Measurements from ENCODE around the gene KCNQ1.

KCNQ1 gene

DNA sequence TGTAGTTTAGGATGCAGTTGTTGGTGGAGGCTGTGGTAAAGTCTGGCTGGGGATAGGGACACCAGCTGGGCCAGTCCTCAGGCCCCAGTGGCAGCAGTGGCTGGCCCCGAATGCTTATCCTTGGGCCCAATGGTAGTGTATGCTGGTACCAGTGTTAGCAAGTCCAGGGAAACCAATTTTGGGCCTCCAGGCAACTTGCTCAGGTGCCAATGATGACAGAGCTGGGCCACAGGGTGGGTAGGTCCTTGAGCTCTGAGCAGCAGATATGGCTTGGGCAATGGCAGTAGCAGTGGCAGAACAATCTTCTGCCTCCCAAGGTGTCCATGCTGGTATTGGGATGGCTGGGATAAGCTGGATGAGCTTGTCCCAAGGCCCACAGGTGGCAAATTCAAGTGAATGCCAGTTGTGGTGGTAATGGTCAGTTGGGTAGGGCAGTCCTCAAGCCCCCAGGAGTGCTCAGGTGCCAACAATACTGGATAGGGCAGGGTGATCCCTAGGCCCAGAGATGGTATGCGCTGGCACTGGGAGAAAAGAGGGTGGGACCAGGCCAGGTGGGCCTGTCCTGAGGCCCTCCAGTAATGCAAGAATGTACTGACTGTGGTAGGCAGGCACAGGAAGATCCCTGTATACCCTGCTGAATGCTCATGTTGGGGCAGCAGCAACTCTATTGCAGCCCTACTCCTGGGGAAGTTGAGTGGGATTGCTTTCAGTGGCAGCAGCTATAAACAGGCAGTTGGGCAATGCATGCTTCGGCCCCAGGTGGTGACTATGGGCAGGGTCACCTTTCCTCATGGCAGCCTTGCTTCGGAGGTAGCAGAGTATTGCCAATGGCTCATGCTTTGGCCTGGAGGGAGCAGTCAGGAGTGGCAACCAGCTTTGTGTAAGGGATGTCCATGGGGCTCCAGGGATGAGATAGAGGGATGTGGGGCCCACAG, 200.3 kb downstream of the KCNQ1 start:
- no peak overlapping the region for H3K4me3 ChIP-seq (ENCODE audit: low read length)
- DNase-seq (ENCODE audit: low read depth, low spot score), result no peak

DNA sequence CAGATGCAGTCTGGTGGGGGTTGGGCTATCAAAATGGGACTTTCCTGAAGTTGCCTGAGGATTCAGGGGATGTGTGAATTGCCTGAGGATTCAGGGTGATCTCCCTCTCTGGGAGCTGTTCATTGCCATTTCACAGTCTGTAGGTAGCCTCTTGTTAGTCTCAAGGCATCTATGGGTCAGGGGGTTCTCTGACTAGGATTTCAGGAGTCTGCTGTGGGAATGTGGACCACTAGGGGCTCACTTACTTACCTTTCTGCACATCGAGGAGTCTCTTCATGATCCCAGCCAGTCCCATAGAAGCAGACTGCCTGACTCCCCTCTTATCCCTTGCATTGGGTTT, 200.9 kb downstream of the KCNQ1 start:
- no peak for DNase-seq (ENCODE audit: low read depth, low spot score)
- H3K4me3 ChIP-seq (ENCODE audit: low read length), result no peak overlapping the region

DNA sequence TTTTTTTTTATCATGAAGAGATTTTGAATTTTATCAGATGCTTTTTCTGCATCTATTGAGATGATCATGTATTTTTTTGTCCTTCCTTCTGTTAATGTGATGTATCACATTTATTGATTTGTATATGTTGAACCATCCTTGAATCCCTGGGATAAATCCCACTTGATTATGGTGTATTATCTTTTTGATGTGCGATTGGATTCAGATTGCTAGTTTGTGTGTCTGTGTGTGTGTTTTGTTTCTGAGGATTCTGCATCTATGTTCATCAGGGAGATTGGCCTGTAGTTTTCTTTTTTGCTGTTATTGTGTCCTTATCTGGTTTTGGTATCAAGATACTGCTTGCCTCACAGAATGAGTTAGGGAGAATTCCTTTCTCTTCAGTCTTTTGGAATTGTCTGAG, 202.4 kb downstream of the KCNQ1 start:
- no peak for DNase-seq (ENCODE audit: low read depth, low spot score)
- no peak overlapping the region for H3K4me3 ChIP-seq (ENCODE audit: low read length)

DNA sequence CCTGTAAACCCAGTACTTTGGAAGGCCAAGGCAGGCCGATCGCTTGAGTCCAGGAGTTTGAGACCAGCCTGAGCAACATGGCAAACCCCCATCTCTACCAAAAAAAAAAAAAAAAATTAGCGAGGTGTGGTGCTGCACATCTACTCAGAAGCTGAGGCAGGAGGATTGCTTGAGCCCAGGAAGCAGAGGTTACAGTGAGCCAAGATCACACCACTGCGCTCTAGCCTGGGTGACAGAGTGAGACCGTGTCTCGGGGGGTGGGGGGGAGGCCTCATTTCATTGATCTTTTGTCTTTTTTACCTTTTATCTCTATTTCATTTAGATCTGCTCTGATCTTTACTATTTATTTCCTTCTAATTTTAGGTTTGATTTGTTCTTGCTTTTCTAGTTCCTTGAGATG, 203.1 kb downstream of the KCNQ1 start:
- no peak overlapping the region for H3K4me3 ChIP-seq (ENCODE audit: low read length)
- DNase-seq (ENCODE audit: low read depth, low spot score), result no peak

DNA sequence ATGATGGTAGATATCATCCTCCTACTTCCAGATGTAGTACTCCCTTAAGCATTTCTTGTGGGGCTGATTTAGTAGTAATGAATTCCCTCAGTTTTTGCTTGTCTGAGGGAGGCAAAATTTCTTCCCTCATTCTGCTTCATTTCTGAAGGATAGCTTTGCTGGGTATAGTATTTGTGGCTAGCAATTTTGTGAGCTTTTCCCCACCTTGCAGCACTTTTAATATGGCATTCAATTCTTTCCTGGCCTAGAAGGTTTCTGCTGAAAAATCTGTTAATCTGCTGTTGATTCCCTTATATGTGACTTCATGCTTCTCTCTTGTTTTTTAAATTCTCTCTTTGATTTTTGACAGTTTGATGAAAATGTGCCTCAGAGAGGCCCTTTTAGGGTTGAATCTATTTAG, 204.6 kb downstream of the KCNQ1 start:
- no peak for DNase-seq (ENCODE audit: low read depth, low spot score)
- H3K4me3 ChIP-seq (ENCODE audit: low read length), result no peak overlapping the region

DNA sequence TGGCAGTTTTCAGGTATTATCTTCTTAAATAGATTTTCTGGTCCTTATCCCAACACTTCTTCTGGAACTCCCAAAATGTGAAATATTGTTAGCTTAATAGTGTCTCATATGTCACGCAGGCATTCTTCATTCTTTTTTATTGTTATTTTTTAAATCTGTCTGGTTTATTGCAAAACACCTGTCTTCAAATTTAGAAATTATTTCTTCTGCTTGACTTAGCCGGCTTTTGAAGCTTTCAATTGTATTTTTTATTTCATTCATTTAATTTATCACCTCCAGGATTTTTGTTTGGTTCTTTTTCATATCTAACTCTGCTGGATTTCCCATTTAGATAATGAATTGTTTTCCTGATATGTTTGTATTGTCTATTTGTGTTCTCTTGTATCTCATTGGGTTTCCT, 205.0 kb downstream of the KCNQ1 start:
- DNase-seq (ENCODE audit: low read depth, low spot score), result no peak

DNA sequence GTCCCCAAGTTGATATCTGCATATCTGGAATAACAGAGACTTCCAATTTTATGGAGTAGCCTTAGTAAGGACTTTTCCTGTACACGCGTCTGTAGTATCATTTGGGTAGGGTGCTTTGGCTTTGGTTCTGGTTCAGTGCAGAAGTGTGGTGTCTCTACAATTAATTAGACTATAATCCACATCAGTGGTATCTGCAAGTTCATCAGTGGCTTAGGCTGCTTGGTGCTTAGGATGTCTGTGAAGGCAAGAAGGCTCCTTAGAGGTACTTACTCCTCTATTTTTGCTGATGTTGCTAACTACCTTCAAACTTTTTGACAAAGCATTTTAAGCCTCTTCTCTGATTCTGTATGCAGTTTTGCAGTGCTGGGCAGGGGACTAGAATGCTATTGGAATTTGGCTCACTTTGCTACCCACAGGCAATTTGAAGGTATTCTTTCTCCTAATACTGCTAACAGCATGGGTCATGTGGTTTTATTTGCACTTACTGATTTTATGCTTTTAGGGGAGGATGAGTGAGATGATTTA, 205.6 kb downstream of the KCNQ1 start:
- no peak for DNase-seq (ENCODE audit: low read depth, low spot score)
- H3K4me3 ChIP-seq (ENCODE audit: low read length), result no peak overlapping the region

More for the DNA sequence above, 205.0 kb downstream of the KCNQ1 start:
- H3K4me3 ChIP-seq (ENCODE audit: low read length), result no peak overlapping the region

DNA sequence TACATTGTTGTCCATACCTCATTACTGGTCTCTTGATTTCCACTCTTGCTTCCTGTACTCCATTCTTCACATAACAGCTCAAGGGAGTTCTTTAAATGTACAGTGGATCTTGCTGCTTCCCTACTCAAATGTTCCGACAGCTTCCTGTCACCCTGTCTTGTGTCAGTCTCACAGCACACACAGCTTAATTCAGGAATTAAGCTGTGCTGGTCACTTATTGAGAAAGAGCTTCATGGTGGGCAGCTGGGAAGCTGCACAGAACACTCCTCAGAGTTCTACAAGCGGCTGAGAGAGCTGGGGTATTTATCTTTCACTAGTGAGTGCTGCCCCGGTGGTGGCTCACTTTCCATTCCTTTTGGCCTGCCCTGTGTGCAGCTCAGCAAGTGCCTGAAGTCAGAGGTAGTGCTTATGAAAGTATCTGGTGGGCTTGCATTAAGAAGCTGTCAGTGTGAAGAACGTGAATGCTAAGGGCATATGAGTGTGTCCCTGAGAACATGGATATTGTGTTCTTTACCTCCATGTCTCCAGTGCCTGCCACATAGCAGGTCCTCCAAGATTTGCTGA, 206.3 kb downstream of the KCNQ1 start:
- no peak overlapping the region for H3K4me3 ChIP-seq (ENCODE audit: low read length)
- no peak for DNase-seq (ENCODE audit: low read depth, low spot score)

DNA sequence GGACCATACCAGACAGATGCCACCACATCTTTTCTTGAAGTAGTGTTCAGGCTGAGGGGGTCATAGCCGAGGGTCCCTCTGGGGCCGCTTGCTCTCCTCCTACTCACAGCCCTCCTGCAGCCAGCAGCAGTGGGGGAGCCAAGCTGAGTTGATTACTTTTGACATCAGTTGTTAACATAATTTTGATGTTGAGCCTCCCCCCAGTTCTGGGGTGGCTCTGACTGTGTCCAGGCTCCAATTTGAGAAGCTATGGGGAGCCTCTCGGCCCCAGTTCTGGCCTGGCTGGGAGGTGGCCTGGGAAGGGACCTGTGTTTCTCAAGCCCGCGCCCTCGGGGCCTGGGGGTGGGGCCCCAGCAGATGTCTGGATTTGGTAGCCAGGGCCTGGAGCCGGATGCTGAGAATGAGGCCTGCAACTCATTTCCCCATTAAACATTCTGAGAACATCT, 207.0 kb downstream of the KCNQ1 start:
- H3K4me3 ChIP-seq (ENCODE audit: low read length), result no peak overlapping the region
- no peak for DNase-seq (ENCODE audit: low read depth, low spot score)

DNA sequence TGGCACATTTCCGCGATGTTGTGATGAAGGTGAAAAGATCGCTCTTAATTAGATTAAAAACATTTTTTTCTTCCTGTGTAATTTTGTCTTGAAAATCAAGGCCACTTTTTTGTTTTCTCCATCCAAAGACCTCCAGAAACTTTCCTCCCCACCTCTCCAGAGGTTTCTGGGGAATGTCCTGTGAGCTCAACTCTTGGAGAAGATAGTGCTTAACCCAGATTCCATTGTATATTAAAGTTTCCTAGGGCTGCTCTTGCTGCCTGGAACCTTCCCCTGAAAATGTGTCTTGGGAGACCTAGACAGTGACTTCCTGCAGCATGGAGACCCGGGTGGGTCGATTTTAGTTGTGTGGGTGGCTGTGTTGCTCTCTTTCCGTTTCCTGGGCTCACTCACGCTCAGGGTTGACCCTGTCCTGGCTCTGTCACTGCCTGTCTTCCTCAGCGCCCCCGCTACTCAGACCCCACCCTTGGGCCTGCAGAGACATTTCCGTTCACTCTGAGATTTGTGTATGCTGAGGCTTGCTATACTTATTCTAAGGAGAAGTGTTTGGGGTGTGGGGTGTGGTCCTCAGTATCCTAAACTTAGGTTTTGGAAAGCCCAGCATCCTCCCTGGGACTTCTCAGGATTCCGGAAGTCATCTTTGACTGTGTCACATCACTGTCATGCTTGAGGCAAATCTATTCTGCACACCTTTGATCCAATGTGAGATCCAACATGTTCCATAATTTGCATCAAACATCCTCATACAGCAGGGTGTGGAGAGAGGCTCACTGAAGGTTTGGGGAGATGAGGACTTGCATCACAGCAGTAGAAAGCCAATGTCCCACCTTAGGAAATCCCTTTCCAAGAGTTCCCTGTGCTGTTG, 207.8 kb downstream of the KCNQ1 start:
- H3K4me3 ChIP-seq (ENCODE audit: low read length), result no peak overlapping the region
- no peak for DNase-seq (ENCODE audit: low read depth, low spot score)

DNA sequence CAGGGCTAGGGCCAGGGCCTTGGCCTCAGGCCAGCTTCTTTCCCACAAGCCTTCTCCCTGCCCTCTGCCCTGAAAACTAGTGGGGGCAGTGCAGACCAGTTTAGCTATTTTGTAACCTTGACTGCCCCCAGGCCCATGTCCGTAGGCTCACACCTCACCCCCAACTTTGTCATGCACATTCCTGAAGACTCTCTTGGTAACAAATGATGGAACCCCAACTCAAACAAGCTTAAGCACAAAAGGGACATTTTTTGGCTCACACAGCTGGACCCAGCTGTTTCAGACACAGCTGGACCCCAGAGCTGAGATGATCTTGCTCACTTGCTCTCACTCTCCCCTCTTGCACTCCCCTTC, 208.4 kb downstream of the KCNQ1 start:
- DNase-seq (ENCODE audit: low read depth, low spot score), result no peak
- no peak overlapping the region for H3K4me3 ChIP-seq (ENCODE audit: low read length)

DNA sequence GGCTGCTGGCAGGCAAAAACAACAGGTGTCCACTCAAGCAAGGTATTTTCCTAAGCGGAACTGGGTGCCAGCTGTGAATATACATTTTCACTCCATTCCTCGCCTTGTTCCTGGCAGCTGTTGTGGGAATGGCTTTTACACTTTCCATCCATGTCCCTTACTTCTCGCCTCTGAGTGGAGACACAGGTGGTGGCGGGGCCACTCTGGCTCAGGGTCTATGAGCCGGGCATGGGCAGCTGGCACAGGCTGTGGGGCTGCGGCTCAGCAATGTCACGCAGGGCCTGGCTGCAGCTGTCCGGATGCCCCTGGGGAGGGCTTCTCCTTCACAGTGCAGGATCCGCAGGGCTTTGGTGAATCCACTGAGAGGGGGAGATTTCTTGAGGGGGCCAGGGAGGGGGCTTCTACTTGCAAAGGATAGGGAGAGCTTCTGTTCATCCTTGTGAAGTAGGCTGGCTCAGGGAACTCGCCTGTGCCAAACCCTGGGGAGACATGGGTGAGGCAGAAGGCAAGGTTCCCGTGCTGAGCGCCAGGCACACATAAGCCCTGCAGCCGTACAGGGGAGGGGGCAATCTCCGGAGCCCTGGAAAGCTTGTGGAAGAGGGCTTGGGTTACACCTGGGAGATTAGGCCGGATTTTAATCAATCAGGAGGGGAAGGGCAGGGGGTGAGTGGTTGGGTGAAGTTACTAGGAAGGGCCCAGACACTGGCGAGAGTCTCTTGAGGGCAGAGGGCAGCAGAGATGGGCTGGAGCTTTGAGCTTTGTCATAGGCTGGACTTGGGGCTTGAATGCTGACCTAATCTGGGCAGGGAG, 209.3 kb downstream of the KCNQ1 start:
- no peak overlapping the region for H3K4me3 ChIP-seq (ENCODE audit: low read length)
- DNase-seq (ENCODE audit: low read depth, low spot score), result no peak

DNA sequence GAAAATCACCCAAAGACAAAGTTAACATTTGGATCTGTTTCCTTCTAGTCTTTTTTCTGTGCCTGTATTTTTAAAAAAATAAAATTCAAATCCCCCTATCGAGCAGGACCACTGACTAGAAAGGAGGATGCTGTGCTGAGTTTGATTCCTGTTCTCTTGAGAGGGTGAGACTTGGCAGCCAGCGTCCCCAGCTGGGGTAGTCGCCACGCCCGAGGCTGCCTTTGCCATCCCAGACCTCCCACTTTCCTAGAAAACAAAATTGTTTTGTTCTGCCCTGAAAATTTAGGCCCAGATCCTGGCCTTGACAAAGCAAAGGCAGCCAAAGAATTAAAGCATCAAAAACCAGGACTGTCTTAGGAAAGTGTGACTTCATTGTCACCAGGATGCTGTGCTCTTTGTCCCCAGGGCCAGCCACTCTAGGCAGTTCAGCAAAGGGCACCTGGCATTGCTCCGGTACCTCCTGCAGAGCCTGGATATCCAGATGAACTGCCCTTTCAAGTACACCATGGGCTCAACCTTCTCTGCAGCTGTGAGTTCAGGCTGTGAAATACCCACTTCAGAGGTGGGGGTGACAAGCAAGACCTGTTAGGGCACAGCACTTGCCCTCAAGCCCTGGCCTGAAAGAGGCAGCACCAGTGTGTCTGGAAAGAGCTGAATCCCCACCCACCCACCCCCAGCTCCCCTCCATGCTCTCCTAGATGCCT, 210.4 kb downstream of the KCNQ1 start:
- no peak overlapping the region for H3K4me3 ChIP-seq (ENCODE audit: low read length)
- DNase-seq (ENCODE audit: low read depth, low spot score), result no peak

DNA sequence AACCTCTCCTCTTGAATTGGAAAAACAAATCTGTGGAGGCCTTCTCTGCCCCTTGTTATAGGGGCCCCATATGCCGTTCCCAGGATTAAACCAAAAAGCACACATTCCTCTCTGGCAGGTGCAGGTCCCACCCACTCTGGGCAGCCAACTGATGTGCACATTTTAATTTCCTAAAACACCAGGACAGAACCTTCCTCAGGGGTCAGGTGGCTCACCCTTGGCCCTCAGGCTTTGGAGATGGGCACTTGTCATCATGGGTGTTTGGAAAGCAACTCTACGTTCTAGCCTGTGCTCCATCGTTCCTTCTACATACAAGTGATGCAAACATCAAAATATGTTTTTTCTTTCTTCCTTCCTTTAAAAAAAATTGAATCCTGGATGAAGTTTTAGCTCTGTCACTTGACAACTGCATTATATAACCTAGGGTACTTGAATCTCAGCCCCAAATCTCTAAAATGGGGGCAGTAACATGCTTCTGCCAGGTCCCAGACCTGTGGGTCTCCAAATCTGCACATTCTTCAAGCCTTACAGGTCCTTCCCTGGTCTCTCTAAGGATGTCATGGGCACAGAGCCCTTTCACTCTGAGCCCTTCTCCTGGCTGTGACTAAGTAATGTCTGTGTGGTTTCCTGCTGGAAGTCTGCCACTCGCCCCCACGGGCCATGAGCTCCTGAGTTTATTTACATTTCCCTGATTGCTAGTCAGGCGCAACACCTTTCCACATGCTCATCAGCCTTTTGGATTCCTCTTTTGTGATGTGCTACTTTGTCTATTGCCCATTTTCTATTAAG, 211.2 kb downstream of the KCNQ1 start:
- DNase-seq (ENCODE audit: low read depth, low spot score), result no peak
- H3K4me3 ChIP-seq (ENCODE audit: low read length), result no peak overlapping the region

DNA sequence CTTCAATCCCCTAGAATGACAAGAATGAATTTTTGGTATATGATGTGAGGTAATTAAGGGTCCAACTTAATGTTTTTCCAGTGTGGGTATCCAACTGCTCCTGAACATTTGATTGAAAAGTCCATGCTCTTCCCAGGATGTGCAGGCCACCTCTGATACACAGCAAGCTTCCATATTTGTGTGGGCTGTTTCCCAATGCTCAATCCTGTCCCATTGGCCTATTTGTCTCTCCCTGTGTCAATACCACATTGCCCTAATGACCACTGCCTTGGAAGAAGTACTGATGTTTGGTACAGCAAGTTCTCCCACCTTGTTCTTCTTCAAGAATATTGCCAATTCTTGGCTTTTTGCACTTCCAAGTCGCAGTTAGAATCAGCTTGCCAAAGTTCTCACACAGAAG, 212.1 kb downstream of the KCNQ1 start:
- no peak for DNase-seq (ENCODE audit: low read depth, low spot score)
- no peak overlapping the region for H3K4me3 ChIP-seq (ENCODE audit: low read length)

DNA sequence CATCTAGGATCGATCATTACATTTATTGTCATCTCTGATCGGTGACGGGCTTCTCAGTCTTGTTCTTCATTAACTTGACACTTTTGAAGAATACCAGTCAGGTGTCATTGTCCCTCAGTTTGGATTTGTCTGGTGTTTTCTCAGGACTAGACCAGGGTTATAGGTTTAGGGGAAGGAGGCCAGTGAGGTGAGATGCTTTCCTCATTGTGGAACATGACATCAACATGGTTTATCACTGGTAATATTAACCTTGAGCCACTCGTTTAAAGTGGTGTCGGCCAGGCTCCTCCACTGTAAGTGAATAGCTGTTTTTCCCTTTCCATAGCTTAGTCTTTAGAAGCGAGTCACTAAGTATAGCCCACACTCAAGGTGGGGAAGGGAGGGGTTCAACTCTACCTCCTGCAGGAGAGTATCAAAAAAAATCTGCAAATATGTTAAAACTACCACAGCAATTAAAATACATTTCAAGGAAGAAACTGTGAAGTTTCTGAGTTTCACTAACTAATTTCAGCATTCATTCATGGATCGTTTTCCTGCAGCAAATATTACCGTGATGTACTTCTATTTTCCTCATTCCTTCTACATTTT, 213.0 kb downstream of the KCNQ1 start:
- no peak overlapping the region for H3K4me3 ChIP-seq (ENCODE audit: low read length)
- DNase-seq (ENCODE audit: low read depth, low spot score), result no peak

DNA sequence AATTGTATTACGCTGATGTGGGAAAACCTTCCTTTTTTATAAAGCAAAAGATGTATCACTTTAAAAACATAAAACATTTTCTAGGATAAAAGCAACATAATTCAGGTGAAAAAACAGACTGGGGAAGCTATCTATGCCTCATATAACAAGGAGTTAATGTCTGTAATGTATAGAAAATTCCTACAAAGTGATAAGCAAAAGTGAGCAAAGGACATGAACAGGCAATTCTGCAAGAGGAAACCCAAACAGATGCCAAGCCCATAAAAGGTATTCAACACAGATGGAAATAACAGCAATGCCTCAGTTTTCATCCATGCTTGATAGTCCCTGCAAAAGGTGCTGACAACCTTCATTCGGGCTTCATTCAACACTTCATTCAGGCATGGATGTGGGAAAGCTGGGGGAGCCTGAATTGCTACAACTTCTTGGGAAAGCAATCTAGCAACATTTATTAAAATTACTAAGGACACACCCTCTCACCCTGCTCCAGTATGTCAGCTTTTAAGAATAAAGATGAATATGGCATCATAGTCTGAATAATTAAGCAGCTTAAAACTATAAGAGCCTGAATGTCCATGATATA, 215.6 kb downstream of the KCNQ1 start:
- DNase-seq (ENCODE audit: low read depth, low spot score), result no peak
- no peak overlapping the region for H3K4me3 ChIP-seq (ENCODE audit: low read length)
